ENCODE data around the gene LHFPL3.

GRCh38 chr7:104528142-104528541 lies 199.7 kb downstream of the LHFPL3 start:
- TF ChIP-seq POLR2A (IDR thresholded peaks at IDR 0.05) (no peak), CTCF (IDR thresholded peaks at IDR 0.05 in 4 of 5, conservative IDR thresholded peaks at IDR 0.05 in 1 of 5) (no peak)
